WTC11 (cell line): ENCODE measurements around the gene AIG1. TPM values are rescaled to one million over a fixed set of nuclear protein-coding genes. Genes with fewer than 3 reads are reported as not detected.

ENCODE experiments used
- ATAC-seq: fragments of 200-7000 bp; cut with Tn5 transposase; 2 replicates; pipeline ENCODE4 v1.10.0; 2021; ENCODE audit warnings: mild to moderate bottlenecking, moderate library complexity
- CTCF ChIA-PET: fragments of 300-600 bp; sonication (Branson Sonifier 250); formaldehyde crosslinking; loops from one replicate; lab custom pipeline; 2021; ENCODE audit warnings: antibody characterized with exemption; lab: Charles Lee
- POLR2A ChIA-PET: fragments of 350-600 bp; sonication (Branson Sonifier 250); formaldehyde crosslinking; loops from one replicate; lab custom pipeline; 2021; ENCODE audit warnings: antibody characterized with exemption; lab: Charles Lee
- DNase-seq: peaks from one replicate; pipeline ENCODE4 v3.0.0; 2021; ENCODE audit warnings: low spot score
- H3K27ac Mint-ChIP-seq: 2 replicates; pipeline ENCODE4 v1.8.0; 2021; ENCODE audit warnings: mixed read lengths
- H3K27me3 Mint-ChIP-seq: 2 replicates; pipeline ENCODE4 v1.8.0; 2021; ENCODE audit warnings: low read depth, mild to moderate bottlenecking, moderate library complexity, mixed read lengths
- H3K36me3 Mint-ChIP-seq: 2 replicates; pipeline ENCODE4 v1.8.0; 2021; ENCODE audit warnings: mixed read lengths
- H3K4me1 Mint-ChIP-seq: 2 replicates; pipeline ENCODE4 v1.8.0; 2022; ENCODE audit warnings: mixed read lengths
- H3K4me3 Mint-ChIP-seq: 2 replicates; pipeline ENCODE4 v1.8.0; 2021; ENCODE audit warnings: mild to moderate bottlenecking, moderate library complexity, mixed read lengths
- H3K9me3 Mint-ChIP-seq: 2 replicates; pipeline ENCODE4 v1.8.0; 2021; ENCODE audit warnings: mixed read lengths
- FOXP1 ChIP-seq: sonication (generic); formaldehyde crosslinking; IDR thresholded peaks from 2 replicates; pipeline ENCODE4 v1.8.0; 2022; ENCODE audit warnings: missing genetic modification reagents, mild to moderate bottlenecking, moderate library complexity, borderline replicate concordance
- KAT7 ChIP-seq: sonication (generic); formaldehyde crosslinking; IDR thresholded peaks from 2 replicates; pipeline ENCODE4 v1.8.1; 2023; ENCODE audit warnings: missing genetic modification reagents, mild to moderate bottlenecking, borderline replicate concordance
- NFE2L1 ChIP-seq: sonication (generic); formaldehyde crosslinking; IDR thresholded peaks from 2 replicates; pipeline ENCODE4 v1.8.1; 2023; ENCODE audit warnings: missing genetic modification reagents
- NR2C2 ChIP-seq: sonication (generic); formaldehyde crosslinking; IDR thresholded peaks from 2 replicates; pipeline ENCODE4 v1.8.0; 2022; ENCODE audit warnings: mild to moderate bottlenecking, missing genetic modification reagents
- NR3C1 ChIP-seq: sonication (generic); formaldehyde crosslinking; conservative IDR thresholded peaks from 2 replicates; pipeline ENCODE4 v1.8.1; 2023; ENCODE audit warnings: low read depth, mild to moderate bottlenecking, missing genetic modification reagents
- RELA ChIP-seq: sonication (generic); formaldehyde crosslinking; IDR thresholded peaks from 2 replicates; pipeline ENCODE4 v1.8.1; 2022; ENCODE audit warnings: missing genetic modification reagents, mild to moderate bottlenecking, borderline replicate concordance
- RORB ChIP-seq: fragments of 250-450 bp; sonication (Bioruptor Pico); IDR thresholded peaks from 2 replicates; pipeline ENCODE4 v1.9.0; 2021; ENCODE audit warnings: mild to moderate bottlenecking
- SOX15 ChIP-seq: fragments of 250-450 bp; sonication (Bioruptor Pico); IDR thresholded peaks from 2 replicates; pipeline ENCODE4 v1.9.0; 2021; ENCODE audit warnings: mild to moderate bottlenecking
- ZNF396 ChIP-seq: fragments of 250-450 bp; sonication (Bioruptor Pico); IDR thresholded peaks from 2 replicates; pipeline ENCODE4 v1.8.0; 2021; ENCODE audit warnings: mild to moderate bottlenecking, moderate library complexity, borderline replicate concordance
- ZNF416 ChIP-seq: fragments of 250-450 bp; sonication (Bioruptor Pico); IDR thresholded peaks from 2 replicates; pipeline ENCODE4 v1.9.0; 2021; ENCODE audit warnings: mild to moderate bottlenecking, inconsistent platforms
- ZNF671 ChIP-seq: fragments of 250-450 bp; sonication (Bioruptor Pico); IDR thresholded peaks from 2 replicates; pipeline ENCODE4 v1.8.0; 2021; ENCODE audit warnings: mild to moderate bottlenecking
- total RNA-seq: library from RNA; stranded (reverse); gene quantifications from 3 replicates; pipeline ENCODE4 v1.2.3, GENCODE V29; 2021
- TF ChIP-seq, protein P1 (sequence below): sonication (generic); formaldehyde crosslinking; conservative IDR thresholded peaks from 2 replicates; pipeline ENCODE4 v1.8.1; 2022; ENCODE audit warnings: mild to moderate bottlenecking, missing genetic modification reagents
- TF ChIP-seq, protein P2 (sequence below): sonication (generic); formaldehyde crosslinking; conservative IDR thresholded peaks from 2 replicates; pipeline ENCODE4 v1.8.1; 2023; ENCODE audit warnings: mild to moderate bottlenecking, low read depth, missing genetic modification reagents, moderate library complexity
- TF ChIP-seq, protein P3 (sequence below): fragments of 250-450 bp; sonication (Bioruptor Pico); IDR thresholded peaks from 2 replicates; pipeline ENCODE4 v1.9.0; 2021; ENCODE audit warnings: mild to moderate bottlenecking, borderline replicate concordance
- TF ChIP-seq, protein P4 (sequence below): sonication (generic); formaldehyde crosslinking; IDR thresholded peaks from 2 replicates; pipeline ENCODE4 v1.8.0; 2023; ENCODE audit warnings: mild to moderate bottlenecking, missing genetic modification reagents
- TF ChIP-seq, protein P5 (sequence below): sonication (generic); formaldehyde crosslinking; IDR thresholded peaks from 2 replicates; pipeline ENCODE4 v1.8.0; 2022; ENCODE audit warnings: mild to moderate bottlenecking, missing genetic modification reagents
- TF ChIP-seq, protein P6 (sequence below): sonication (generic); formaldehyde crosslinking; IDR thresholded peaks from 2 replicates; pipeline ENCODE4 v1.8.0; 2023; ENCODE audit warnings: missing genetic modification reagents
- TF ChIP-seq, protein P7 (sequence below): sonication (generic); formaldehyde crosslinking; IDR thresholded peaks from 2 replicates; pipeline ENCODE4 v1.8.0; 2022; ENCODE audit warnings: mild to moderate bottlenecking, missing genetic modification reagents
- TF ChIP-seq, protein P8 (sequence below): sonication (generic); formaldehyde crosslinking; IDR thresholded peaks from 2 replicates; pipeline ENCODE4 v1.8.1; 2023; ENCODE audit warnings: mild to moderate bottlenecking, missing genetic modification reagents
- TF ChIP-seq, protein P9 (sequence below): sonication (generic); formaldehyde crosslinking; IDR thresholded peaks from 2 replicates; pipeline ENCODE4 v1.8.1; 2022; ENCODE audit warnings: missing genetic modification reagents, borderline replicate concordance

The AIG1 gene
- total RNA-seq, 1 experiment from 2014 or later, result 38.8 TPM

DNA sequence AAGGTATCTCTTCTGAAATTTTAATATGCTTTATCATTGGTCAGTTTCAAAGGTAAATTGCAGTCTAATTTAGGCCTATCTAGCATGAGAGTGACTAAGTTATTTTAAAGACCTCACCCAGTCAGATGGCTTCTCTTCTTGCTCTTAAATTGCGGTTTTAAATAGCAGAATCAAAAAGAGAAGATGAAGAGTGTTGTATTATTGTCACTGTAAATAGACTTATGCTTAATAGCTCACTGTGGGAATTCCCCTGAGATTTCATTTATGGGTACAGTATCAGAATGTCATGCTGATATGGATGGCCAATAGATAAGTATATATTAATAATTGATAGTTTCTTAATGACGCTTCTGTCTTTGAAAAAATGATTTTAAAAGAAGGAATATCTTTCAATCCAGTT lies 35.7 kb downstream of the AIG1 start:
- POLR2A ChIA-PET, result no interaction called here
- no peaks in the 10 kb centered on the region for H3K9me3 Mint-ChIP-seq
- no peak overlapping the region for H3K27ac Mint-ChIP-seq
- peaks cover 4% of the 10 kb centered on the region; the same call in 1 of the 2 replicates for H3K4me1 Mint-ChIP-seq
- H3K4me3 Mint-ChIP-seq, result no peak overlapping the region
- CTCF ChIA-PET, result no interaction called here
- no peak for DNase-seq
- H3K36me3 Mint-ChIP-seq, result no peaks in the 10 kb centered on the region
- H3K27me3 Mint-ChIP-seq, result no peaks in the 10 kb centered on the region
- ATAC-seq, result no peak
- TF ChIP-seq ZNF396 (CRISPR knock-in tag) (no peak), NFE2L1 (no peak), ZNF416 (CRISPR knock-in tag) (no peak), KAT7 (no peak), NR2C2 (CRISPR knock-in tag) (no peak), RORB (no peak), RELA (no peak), ZNF671 (CRISPR knock-in tag) (no peak), FOXP1 (CRISPR knock-in tag) (no peak), NR3C1 (CRISPR knock-in tag) (no peak), SOX15 (CRISPR knock-in tag) (no peak)
- TF ChIP-seq, protein P1, sequence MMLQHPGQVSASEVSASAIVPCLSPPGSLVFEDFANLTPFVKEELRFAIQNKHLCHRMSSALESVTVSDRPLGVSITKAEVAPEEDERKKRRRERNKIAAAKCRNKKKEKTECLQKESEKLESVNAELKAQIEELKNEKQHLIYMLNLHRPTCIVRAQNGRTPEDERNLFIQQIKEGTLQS, result no peak
- TF ChIP-seq, protein P2, sequence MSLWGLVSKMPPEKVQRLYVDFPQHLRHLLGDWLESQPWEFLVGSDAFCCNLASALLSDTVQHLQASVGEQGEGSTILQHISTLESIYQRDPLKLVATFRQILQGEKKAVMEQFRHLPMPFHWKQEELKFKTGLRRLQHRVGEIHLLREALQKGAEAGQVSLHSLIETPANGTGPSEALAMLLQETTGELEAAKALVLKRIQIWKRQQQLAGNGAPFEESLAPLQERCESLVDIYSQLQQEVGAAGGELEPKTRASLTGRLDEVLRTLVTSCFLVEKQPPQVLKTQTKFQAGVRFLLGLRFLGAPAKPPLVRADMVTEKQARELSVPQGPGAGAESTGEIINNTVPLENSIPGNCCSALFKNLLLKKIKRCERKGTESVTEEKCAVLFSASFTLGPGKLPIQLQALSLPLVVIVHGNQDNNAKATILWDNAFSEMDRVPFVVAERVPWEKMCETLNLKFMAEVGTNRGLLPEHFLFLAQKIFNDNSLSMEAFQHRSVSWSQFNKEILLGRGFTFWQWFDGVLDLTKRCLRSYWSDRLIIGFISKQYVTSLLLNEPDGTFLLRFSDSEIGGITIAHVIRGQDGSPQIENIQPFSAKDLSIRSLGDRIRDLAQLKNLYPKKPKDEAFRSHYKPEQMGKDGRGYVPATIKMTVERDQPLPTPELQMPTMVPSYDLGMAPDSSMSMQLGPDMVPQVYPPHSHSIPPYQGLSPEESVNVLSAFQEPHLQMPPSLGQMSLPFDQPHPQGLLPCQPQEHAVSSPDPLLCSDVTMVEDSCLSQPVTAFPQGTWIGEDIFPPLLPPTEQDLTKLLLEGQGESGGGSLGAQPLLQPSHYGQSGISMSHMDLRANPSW (CRISPR knock-in tag), result no peak
- TF ChIP-seq, protein P3, sequence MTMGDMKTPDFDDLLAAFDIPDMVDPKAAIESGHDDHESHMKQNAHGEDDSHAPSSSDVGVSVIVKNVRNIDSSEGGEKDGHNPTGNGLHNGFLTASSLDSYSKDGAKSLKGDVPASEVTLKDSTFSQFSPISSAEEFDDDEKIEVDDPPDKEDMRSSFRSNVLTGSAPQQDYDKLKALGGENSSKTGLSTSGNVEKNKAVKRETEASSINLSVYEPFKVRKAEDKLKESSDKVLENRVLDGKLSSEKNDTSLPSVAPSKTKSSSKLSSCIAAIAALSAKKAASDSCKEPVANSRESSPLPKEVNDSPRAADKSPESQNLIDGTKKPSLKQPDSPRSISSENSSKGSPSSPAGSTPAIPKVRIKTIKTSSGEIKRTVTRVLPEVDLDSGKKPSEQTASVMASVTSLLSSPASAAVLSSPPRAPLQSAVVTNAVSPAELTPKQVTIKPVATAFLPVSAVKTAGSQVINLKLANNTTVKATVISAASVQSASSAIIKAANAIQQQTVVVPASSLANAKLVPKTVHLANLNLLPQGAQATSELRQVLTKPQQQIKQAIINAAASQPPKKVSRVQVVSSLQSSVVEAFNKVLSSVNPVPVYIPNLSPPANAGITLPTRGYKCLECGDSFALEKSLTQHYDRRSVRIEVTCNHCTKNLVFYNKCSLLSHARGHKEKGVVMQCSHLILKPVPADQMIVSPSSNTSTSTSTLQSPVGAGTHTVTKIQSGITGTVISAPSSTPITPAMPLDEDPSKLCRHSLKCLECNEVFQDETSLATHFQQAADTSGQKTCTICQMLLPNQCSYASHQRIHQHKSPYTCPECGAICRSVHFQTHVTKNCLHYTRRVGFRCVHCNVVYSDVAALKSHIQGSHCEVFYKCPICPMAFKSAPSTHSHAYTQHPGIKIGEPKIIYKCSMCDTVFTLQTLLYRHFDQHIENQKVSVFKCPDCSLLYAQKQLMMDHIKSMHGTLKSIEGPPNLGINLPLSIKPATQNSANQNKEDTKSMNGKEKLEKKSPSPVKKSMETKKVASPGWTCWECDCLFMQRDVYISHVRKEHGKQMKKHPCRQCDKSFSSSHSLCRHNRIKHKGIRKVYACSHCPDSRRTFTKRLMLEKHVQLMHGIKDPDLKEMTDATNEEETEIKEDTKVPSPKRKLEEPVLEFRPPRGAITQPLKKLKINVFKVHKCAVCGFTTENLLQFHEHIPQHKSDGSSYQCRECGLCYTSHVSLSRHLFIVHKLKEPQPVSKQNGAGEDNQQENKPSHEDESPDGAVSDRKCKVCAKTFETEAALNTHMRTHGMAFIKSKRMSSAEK (CRISPR knock-in tag), result no peak
- TF ChIP-seq, protein P4, sequence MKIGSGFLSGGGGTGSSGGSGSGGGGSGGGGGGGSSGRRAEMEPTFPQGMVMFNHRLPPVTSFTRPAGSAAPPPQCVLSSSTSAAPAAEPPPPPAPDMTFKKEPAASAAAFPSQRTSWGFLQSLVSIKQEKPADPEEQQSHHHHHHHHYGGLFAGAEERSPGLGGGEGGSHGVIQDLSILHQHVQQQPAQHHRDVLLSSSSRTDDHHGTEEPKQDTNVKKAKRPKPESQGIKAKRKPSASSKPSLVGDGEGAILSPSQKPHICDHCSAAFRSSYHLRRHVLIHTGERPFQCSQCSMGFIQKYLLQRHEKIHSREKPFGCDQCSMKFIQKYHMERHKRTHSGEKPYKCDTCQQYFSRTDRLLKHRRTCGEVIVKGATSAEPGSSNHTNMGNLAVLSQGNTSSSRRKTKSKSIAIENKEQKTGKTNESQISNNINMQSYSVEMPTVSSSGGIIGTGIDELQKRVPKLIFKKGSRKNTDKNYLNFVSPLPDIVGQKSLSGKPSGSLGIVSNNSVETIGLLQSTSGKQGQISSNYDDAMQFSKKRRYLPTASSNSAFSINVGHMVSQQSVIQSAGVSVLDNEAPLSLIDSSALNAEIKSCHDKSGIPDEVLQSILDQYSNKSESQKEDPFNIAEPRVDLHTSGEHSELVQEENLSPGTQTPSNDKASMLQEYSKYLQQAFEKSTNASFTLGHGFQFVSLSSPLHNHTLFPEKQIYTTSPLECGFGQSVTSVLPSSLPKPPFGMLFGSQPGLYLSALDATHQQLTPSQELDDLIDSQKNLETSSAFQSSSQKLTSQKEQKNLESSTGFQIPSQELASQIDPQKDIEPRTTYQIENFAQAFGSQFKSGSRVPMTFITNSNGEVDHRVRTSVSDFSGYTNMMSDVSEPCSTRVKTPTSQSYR (CRISPR knock-in tag), result no peak
- TF ChIP-seq, protein P5, sequence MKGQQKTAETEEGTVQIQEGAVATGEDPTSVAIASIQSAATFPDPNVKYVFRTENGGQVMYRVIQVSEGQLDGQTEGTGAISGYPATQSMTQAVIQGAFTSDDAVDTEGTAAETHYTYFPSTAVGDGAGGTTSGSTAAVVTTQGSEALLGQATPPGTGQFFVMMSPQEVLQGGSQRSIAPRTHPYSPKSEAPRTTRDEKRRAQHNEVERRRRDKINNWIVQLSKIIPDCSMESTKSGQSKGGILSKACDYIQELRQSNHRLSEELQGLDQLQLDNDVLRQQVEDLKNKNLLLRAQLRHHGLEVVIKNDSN (CRISPR knock-in tag), result no peak
- TF ChIP-seq, protein P6, sequence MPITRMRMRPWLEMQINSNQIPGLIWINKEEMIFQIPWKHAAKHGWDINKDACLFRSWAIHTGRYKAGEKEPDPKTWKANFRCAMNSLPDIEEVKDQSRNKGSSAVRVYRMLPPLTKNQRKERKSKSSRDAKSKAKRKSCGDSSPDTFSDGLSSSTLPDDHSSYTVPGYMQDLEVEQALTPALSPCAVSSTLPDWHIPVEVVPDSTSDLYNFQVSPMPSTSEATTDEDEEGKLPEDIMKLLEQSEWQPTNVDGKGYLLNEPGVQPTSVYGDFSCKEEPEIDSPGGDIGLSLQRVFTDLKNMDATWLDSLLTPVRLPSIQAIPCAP (CRISPR knock-in tag), result no peak
- TF ChIP-seq, protein P7, sequence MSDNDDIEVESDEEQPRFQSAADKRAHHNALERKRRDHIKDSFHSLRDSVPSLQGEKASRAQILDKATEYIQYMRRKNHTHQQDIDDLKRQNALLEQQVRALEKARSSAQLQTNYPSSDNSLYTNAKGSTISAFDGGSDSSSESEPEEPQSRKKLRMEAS, result no peak
- TF ChIP-seq, protein P8, sequence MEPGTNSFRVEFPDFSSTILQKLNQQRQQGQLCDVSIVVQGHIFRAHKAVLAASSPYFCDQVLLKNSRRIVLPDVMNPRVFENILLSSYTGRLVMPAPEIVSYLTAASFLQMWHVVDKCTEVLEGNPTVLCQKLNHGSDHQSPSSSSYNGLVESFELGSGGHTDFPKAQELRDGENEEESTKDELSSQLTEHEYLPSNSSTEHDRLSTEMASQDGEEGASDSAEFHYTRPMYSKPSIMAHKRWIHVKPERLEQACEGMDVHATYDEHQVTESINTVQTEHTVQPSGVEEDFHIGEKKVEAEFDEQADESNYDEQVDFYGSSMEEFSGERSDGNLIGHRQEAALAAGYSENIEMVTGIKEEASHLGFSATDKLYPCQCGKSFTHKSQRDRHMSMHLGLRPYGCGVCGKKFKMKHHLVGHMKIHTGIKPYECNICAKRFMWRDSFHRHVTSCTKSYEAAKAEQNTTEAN, result no peak
- TF ChIP-seq, protein P9, sequence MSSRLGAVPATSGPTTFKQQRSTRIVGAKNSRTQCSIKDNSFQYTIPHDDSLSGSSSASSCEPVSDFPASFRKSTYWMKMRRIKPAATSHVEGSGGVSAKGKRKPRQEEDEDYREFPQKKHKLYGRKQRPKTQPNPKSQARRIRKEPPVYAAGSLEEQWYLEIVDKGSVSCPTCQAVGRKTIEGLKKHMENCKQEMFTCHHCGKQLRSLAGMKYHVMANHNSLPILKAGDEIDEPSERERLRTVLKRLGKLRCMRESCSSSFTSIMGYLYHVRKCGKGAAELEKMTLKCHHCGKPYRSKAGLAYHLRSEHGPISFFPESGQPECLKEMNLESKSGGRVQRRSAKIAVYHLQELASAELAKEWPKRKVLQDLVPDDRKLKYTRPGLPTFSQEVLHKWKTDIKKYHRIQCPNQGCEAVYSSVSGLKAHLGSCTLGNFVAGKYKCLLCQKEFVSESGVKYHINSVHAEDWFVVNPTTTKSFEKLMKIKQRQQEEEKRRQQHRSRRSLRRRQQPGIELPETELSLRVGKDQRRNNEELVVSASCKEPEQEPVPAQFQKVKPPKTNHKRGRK (CRISPR knock-in tag), result no peak
